B cell (primary cell): ENCODE measurements around the gene MAPRE2. TPM values are rescaled to one million over a fixed set of nuclear protein-coding genes. Genes with fewer than 3 reads are reported as not detected.

Experiments
- ATAC-seq: fragments of 200-7000 bp; cut with Tn5 transposase; one replicate; pipeline ENCODE4 v1.10.0; 2021; ENCODE audit warnings: low read depth, mild to moderate bottlenecking, moderate number of reproducible peaks, moderate library complexity
- CTCF ChIA-PET: fragments of 350-600 bp; sonication (Branson Sonifier 250); formaldehyde crosslinking; loops from one replicate; lab custom pipeline; 2021; ENCODE audit warnings: antibody characterized with exemption, inconsistent platforms; lab: Charles Lee
- POLR2A ChIA-PET: fragments of 350-600 bp; sonication (Branson Sonifier 250); formaldehyde crosslinking; loops from one replicate; lab custom pipeline; 2021; ENCODE audit warnings: antibody characterized with exemption; lab: Charles Lee
- DNase-seq: peaks from one replicate; pipeline ENCODE4 v3.0.0; 2013
- H2AFZ ChIP-seq: 2 replicates; pipeline ENCODE4 v1.6.1; 2012; ENCODE audit warnings: mild to moderate bottlenecking, low read depth, low read length; ENCODE audit not compliant: insufficient read depth, poor library complexity, severe bottlenecking
- H3K27ac ChIP-seq, 2 donors: 1 replicate in 1 of 2; 2 replicates in 1 of 2; pipeline ENCODE4 v1.5.1; 2012 to 2013; ENCODE audit warnings: low read length in 2 of 2, mild to moderate bottlenecking in 2 of 2, moderate library complexity in 1 of 2
- H3K27me3 ChIP-seq, 4 experiments: fragments of 200-600 bp in 1 of 4; sonication (generic) in 1 of 4; replicated peaks in 1 of 4; 1 replicate in 2 of 4; 2 replicates in 2 of 4; pipeline versions ENCODE4 v1.6.1 to v1.7.0; 2013 to 2016; ENCODE audit warnings: low read length in 3 of 4, mild to moderate bottlenecking in 2 of 4, mixed read lengths in 1 of 4, moderate library complexity in 1 of 4; ENCODE audit not compliant: insufficient read depth in 4 of 4, control insufficient read depth in 3 of 4; ENCODE audit errors: control extremely low read depth in 1 of 4
- H3K36me3 ChIP-seq, 2 experiments: replicated peaks in 1 of 2; 1 replicate in 1 of 2; 2 replicates in 1 of 2; pipeline versions ENCODE4 v1.6.1 to v1.7.1; 2013; ENCODE audit warnings: low read length in 1 of 2; ENCODE audit not compliant: insufficient read depth in 2 of 2, control insufficient read depth in 1 of 2; ENCODE audit errors: control extremely low read depth in 1 of 2, extremely low read depth in 1 of 2
- H3K4me1 ChIP-seq, 2 donors: fragments of 200-600 bp in 1 of 2; sonication (generic) in 1 of 2; 1 replicate in 1 of 2; 2 replicates in 1 of 2; pipeline versions ENCODE4 v1.5.1 to v1.6.1; 2013 to 2017; ENCODE audit warnings: low read length in 2 of 2; ENCODE audit not compliant: control insufficient read depth in 2 of 2, insufficient read depth in 2 of 2
- H3K4me2 ChIP-seq: replicated peaks from 2 replicates; pipeline ENCODE3; 2012; ENCODE audit warnings: mild to moderate bottlenecking, low read depth, low read length; ENCODE audit not compliant: poor library complexity, severe bottlenecking
- H3K4me3 ChIP-seq, 5 experiments: fragments of 200-600 bp in 1 of 5; sonication (generic) in 1 of 5; 1 replicate in 3 of 5; 2 replicates in 2 of 5; pipeline versions ENCODE4 v1.5.1 to v1.7.0; 2011 to 2016; ENCODE audit warnings: low read length in 4 of 5, mild to moderate bottlenecking in 4 of 5, low read depth in 2 of 5, control low read depth in 1 of 5, moderate library complexity in 1 of 5; ENCODE audit not compliant: insufficient read depth in 1 of 5; ENCODE audit errors: control extremely low read depth in 1 of 5, extremely low read depth in 1 of 5
- H3K79me2 ChIP-seq: fragments of 200-600 bp; sonication (generic); one replicate; pipeline ENCODE4 v1.6.0; 2016; ENCODE audit warnings: low read length; ENCODE audit not compliant: control insufficient read depth, insufficient read depth
- H3K9ac ChIP-seq: fragments of 200-600 bp; sonication (generic); 2 replicates; pipeline ENCODE4 v1.6.1; 2017; ENCODE audit warnings: mild to moderate bottlenecking, low read length, moderate library complexity
- H3K9me3 ChIP-seq, 3 donors: one replicate each; pipeline versions ENCODE4 v1.6.1 to v1.7.1; 2013; ENCODE audit warnings: low read length in 2 of 3; ENCODE audit not compliant: control insufficient read depth in 2 of 3, insufficient read depth in 1 of 3; ENCODE audit errors: control extremely low read depth in 1 of 3
- H4K20me1 ChIP-seq: 2 replicates; pipeline ENCODE4 v1.6.0; 2012; ENCODE audit warnings: mild to moderate bottlenecking, low read length; ENCODE audit not compliant: insufficient read depth, control insufficient read depth, poor library complexity, severe bottlenecking
- H3K27ac Mint-ChIP-seq: one replicate; pipeline ENCODE4 v1.8.0; 2021; ENCODE audit warnings: mixed read lengths
- H3K27me3 Mint-ChIP-seq: one replicate; pipeline ENCODE4 v1.8.0; 2021; ENCODE audit warnings: mixed read lengths
- H3K4me1 Mint-ChIP-seq: one replicate; pipeline ENCODE4 v1.8.0; 2021; ENCODE audit warnings: mixed read lengths
- H3K4me3 Mint-ChIP-seq: one replicate; pipeline ENCODE4 v1.8.0; 2021; ENCODE audit warnings: mixed read lengths
- H3K9me3 Mint-ChIP-seq: one replicate; pipeline ENCODE4 v1.8.0; 2022; ENCODE audit warnings: mixed read lengths; ENCODE audit not compliant: insufficient read depth
- CTCF ChIP-seq: fragments of 200-600 bp; IDR thresholded peaks from one replicate; pipeline ENCODE4 v1.8.0; 2022; ENCODE audit warnings: antibody characterized with exemption, mild to moderate bottlenecking
- EZH2 ChIP-seq: IDR thresholded peaks from 2 replicates; pipeline ENCODE4 v1.6.1; 2012; ENCODE audit warnings: borderline replicate concordance, low read depth, mild to moderate bottlenecking, moderate library complexity, low read length; ENCODE audit not compliant: insufficient read depth, poor library complexity, severe bottlenecking
- WGBS: methylation state at CpG from one replicate; pipeline ENCODE4 v1.1.5; 2013; ENCODE audit warnings: missing lambda C conversion rate; ENCODE audit not compliant: insufficient coverage; 5-methylcytosine and 5-hydroxymethylcytosine counted together
- intact Hi-C: fragments of 100-400 bp; cut with micrococcal nuclease; formaldehyde crosslinking; loops from one replicate; pipeline ENCODE4 v1.10.0; 2022
- polyA plus RNA-seq: library from polyadenylated mRNA; depleted of rRNA; stranded (reverse); fragments of >200 nt; gene quantifications from 2 replicates; pipeline ENCODE4 v1.2.3, GENCODE V29; 2012
- total RNA-seq, 2 donors: library from RNA; stranded (reverse); fragments of 120-200 nt in 1 of 2; gene quantifications; 1 replicate in 1 of 2; 2 replicates in 1 of 2; pipeline versions ENCODE4 v1.2.3 to v1.2.4, GENCODE V29; 2013 to 2022

MAPRE2 gene
- total and polyA plus RNA-seq, 2 donors (not counting 1 experiment from before 2014, with no cell fraction given) = 36.7 to 63.3 TPM

GRCh38 chr18:35134791-35135531, 93.7 kb downstream of the MAPRE2 start:
- intact Hi-C loops = no loop called here
- TF ChIP-seq EZH2 = no peak
- TF ChIP-seq CTCF = no peak
- H3K27ac ChIP-seq = no peak overlapping the region
- Mint-ChIP-seq H3K4me1 (peaks cover 4% of the 10 kb centered on the region), H3K27me3 (no peaks in the 10 kb centered on the region), H3K4me3 (no peak overlapping the region), H3K27ac (no peak overlapping the region), H3K9me3 (no peaks in the 10 kb centered on the region)
- no peak overlapping the region for H2AFZ ChIP-seq
- ChIA-PET CTCF (no interaction called here), POLR2A (no interaction called here)
- H3K79me2 ChIP-seq = no peaks in the 10 kb centered on the region
- H3K9me3 ChIP-seq = no peaks in the 10 kb centered on the region
- H4K20me1 ChIP-seq = peaks cover 13% of the 10 kb centered on the region
- H3K4me3 ChIP-seq = no peak overlapping the region
- no peak overlapping the region for H3K4me2 ChIP-seq
- no peak for ATAC-seq
- H3K36me3 ChIP-seq = peaks cover 33 to 91% of the 10 kb centered on the region in 2 experiments
- no peak overlapping the region for H3K9ac ChIP-seq
- 80% methylated on average over 1 of the region's 4 CpGs for WGBS
- H3K4me1 ChIP-seq = no peaks in the 10 kb centered on the region
- no peaks in the 10 kb centered on the region for H3K27me3 ChIP-seq
- DNase-seq = no peak

GRCh38 chr18:35136248-35136647, 95.0 kb downstream of the MAPRE2 start:
- Histone ChIP-seq H3K9ac (no peak overlapping the region), H3K4me2 (no peak overlapping the region), H3K27ac (no peak overlapping the region), H3K4me3 (no peak overlapping the region), H3K27me3 (no peaks in the 10 kb centered on the region), H3K36me3 (peaks cover 33 to 89% of the 10 kb centered on the region in 2 experiments), H2AFZ (no peak overlapping the region), H3K79me2 (no peaks in the 10 kb centered on the region), H3K9me3 (no peaks in the 10 kb centered on the region), H3K4me1 (peaks cover 8 to 11% of the 10 kb centered on the region in 2 donors), H4K20me1 (peaks cover 13% of the 10 kb centered on the region)
- ATAC-seq (no peak), DNase-seq (no peak)
- ChIA-PET POLR2A (no interaction called here), CTCF (interaction anchor here (1.3 to 1.5 kb wide), 3 partner anchors 10 to 110 kb away, joined by 3 to 5 read pairs (median 4); no protein-coding TSS in a partner anchor)
- intact Hi-C loops = no loop called here
- WGBS = 100% methylated on average over 3 of the region's 3 CpGs
- Mint-ChIP-seq H3K4me1 (peaks cover 16% of the 10 kb centered on the region), H3K4me3 (no peak overlapping the region), H3K9me3 (no peaks in the 10 kb centered on the region), H3K27me3 (no peaks in the 10 kb centered on the region), H3K27ac (no peak overlapping the region)
- no peak for TF ChIP-seq EZH2
- TF ChIP-seq CTCF = no peak
